HepG2 (cell line): Measurements from ENCODE around the gene COQ7. TPM values are rescaled to one million over a fixed set of nuclear protein-coding genes. Genes with fewer than 3 reads are reported as not detected.

Source experiments
- ADNP ChIP-seq: sonication (generic); formaldehyde crosslinking; IDR thresholded peaks from 2 replicates; pipeline ENCODE4 v1.4.0; 2020; ENCODE audit warnings: missing genetic modification reagents
- AKAP8 ChIP-seq: sonication (generic); formaldehyde crosslinking; IDR thresholded peaks from 2 replicates; pipeline ENCODE4 v1.5.1; 2020; ENCODE audit warnings: mild to moderate bottlenecking, missing genetic modification reagents
- ARNTL ChIP-seq: sonication (generic); formaldehyde crosslinking; IDR thresholded peaks from 2 replicates; pipeline ENCODE4 v1.4.0; 2020; ENCODE audit warnings: mild to moderate bottlenecking, missing genetic modification reagents
- CEBPZ ChIP-seq: IDR thresholded peaks from 2 replicates; pipeline ENCODE4 v1.6.1; 2012; ENCODE audit warnings: low read length, improper control_type of control experiment
- ETS1 ChIP-seq: sonication (generic); formaldehyde crosslinking; IDR thresholded peaks from 2 replicates; pipeline ENCODE4 v1.4.0; 2020; ENCODE audit warnings: missing genetic modification reagents
- HMG20A ChIP-seq: IDR thresholded peaks from 2 replicates; pipeline ENCODE4 v1.6.1; 2016; ENCODE audit warnings: borderline replicate concordance
- ISL2 ChIP-seq: sonication (generic); formaldehyde crosslinking; IDR thresholded peaks from 2 replicates; pipeline ENCODE4 v1.5.0; 2020; ENCODE audit warnings: missing genetic modification reagents
- PRPF4 ChIP-seq: fragments of 200-400 bp; formaldehyde crosslinking; IDR thresholded peaks from 2 replicates; pipeline ENCODE4 v1.6.1; 2016; ENCODE audit warnings: low read length, low read depth; ENCODE audit not compliant: poor library complexity, severe bottlenecking
- SRSF1 ChIP-seq: fragments of 200-400 bp; formaldehyde crosslinking; optimal IDR thresholded peaks from 2 replicates; pipeline ENCODE3; 2017; ENCODE audit warnings: mild to moderate bottlenecking, low read depth, low read length, moderate library complexity
- TEAD2 ChIP-seq: sonication (generic); formaldehyde crosslinking; IDR thresholded peaks from 2 replicates; pipeline ENCODE4 v1.9.0; 2021; ENCODE audit warnings: missing genetic modification reagents
- ZC3H13 ChIP-seq: sonication (generic); formaldehyde crosslinking; IDR thresholded peaks from 2 replicates; pipeline ENCODE4 v1.8.1; 2023; ENCODE audit warnings: mild to moderate bottlenecking, missing genetic modification reagents, moderate library complexity
- ZNF260 ChIP-seq: sonication (generic); formaldehyde crosslinking; IDR thresholded peaks from 2 replicates; pipeline ENCODE4 v1.4.0; 2020; ENCODE audit warnings: missing genetic modification reagents, low read depth, mild to moderate bottlenecking, borderline replicate concordance
- ZNF263 ChIP-seq: sonication (generic); formaldehyde crosslinking; IDR thresholded peaks from 2 replicates; pipeline ENCODE4 v1.4.0; 2020; ENCODE audit warnings: missing genetic modification reagents
- ZNF326 ChIP-seq: sonication (generic); formaldehyde crosslinking; IDR thresholded peaks from 2 replicates; pipeline ENCODE4 v1.4.0; 2020; ENCODE audit warnings: missing genetic modification reagents, borderline replicate concordance
- ZNF329 ChIP-seq: sonication (generic); formaldehyde crosslinking; IDR thresholded peaks from 2 replicates; pipeline ENCODE4 v1.9.0; 2021; ENCODE audit warnings: low read depth, mild to moderate bottlenecking, missing genetic modification reagents
- polyA plus RNA-seq, 8 experiments: library from polyadenylated mRNA; depleted of rRNA in 3 of 8; stranded (reverse) in 7 of 8; unstranded in 1 of 8; fragments of >200 nt; fragmentation: Illumina TruSeq in 4 of 8; extraction: Trizol in 4 of 8; gene quantifications; 2 replicates each; pipeline versions ENCODE4 v1.2.1 to v1.2.3, GENCODE V29; 2011 to 2016; ENCODE audit warnings: low read depth in 4 of 8, missing spikeins in 1 of 8, mixed read lengths in 1 of 8; ENCODE audit not compliant: insufficient read depth in 1 of 8
- total RNA-seq, 5 experiments: library from RNA; depleted of rRNA; stranded (reverse); fragments of >200 nt; fragmentation: Illumina TruSeq; extraction: Trizol; gene quantifications; 2 replicates each; pipeline ENCODE4 v1.2.3, GENCODE V29; 2016; ENCODE audit warnings: low read depth in 1 of 5

Gene COQ7
- total and polyA plus RNA-seq, 2 of the 13 experiments (the other 11 are each of a cell fraction or from before 2014, with no cell fraction given) = 20.1 to 45.7 TPM

GRCh38 chr16:19112099-19112407, 44.6 kb downstream of the COQ7 start (continued):
- TF ChIP-seq HMG20A (no peak), PRPF4 (no peak), ADNP (CRISPR knock-in tag) (peak; percentile 50; the same call in 1 of the 2 replicates), CEBPZ (no peak), ETS1 (CRISPR knock-in tag) (no peak), ZNF260 (CRISPR knock-in tag) (no peak), TEAD2 (no peak), ZNF329 (peak; percentile 100), ISL2 (no peak), SRSF1 (no peak), ZNF263 (CRISPR knock-in tag) (peak; percentile 85), ZNF326 (no peak), AKAP8 (no peak), ARNTL (no peak), ZC3H13 (no peak)
